ENCODE measurements around the gene CYP4B1. TPM values are rescaled to one million over a fixed set of nuclear protein-coding genes. Genes with fewer than 3 reads are reported as not detected.

CYP4B1 gene
- total RNA-seq, 2 experiments from 2014 or later: not detected

DNA sequence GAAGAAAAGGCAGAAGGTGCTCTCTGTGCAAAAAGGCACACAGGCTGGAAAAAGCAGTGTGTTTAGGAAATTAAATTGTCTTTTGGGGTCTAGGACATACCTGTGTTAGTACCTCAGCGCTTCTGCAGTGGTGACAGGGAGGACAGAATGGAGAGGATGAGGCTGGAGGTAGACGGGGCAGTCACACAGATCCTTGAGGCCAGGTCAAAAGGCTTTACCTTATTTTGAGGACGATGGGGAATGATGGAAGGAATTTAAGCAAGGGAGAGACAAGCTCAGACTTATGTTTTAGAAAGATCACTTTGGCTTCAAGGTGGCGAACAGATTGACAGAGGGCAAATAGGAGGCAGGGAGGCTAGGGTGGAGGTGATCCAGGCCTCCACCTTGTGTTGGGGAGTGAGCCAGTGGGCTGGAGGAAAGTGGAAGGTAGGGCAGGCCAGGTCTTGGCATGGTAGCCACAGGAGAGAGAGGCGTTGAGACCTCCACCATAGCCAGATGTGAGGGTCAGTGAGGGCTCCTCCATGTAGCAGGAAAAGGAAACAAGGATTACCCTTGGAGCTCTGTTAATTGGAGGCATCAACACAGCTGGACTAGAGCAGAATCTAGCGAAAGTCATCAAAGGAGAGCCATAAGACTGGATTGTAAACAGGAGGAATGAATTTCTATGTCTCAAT, 4.2 kb downstream of the CYP4B1 start:
- Mint-ChIP-seq H3K4me3 (no peak overlapping the region), H3K36me3 (ENCODE audit: low read depth) (no peaks in the 10 kb centered on the region), H3K27ac (no peak overlapping the region), H3K4me1 (no peaks in the 10 kb centered on the region), H3K9me3 (no peaks in the 10 kb centered on the region), H3K27me3 (peaks cover 2% of the 10 kb centered on the region)
- CTCF ChIA-PET: no interaction called here
- POLR2A ChIA-PET: no interaction called here
- no peak for DNase-seq

DNA sequence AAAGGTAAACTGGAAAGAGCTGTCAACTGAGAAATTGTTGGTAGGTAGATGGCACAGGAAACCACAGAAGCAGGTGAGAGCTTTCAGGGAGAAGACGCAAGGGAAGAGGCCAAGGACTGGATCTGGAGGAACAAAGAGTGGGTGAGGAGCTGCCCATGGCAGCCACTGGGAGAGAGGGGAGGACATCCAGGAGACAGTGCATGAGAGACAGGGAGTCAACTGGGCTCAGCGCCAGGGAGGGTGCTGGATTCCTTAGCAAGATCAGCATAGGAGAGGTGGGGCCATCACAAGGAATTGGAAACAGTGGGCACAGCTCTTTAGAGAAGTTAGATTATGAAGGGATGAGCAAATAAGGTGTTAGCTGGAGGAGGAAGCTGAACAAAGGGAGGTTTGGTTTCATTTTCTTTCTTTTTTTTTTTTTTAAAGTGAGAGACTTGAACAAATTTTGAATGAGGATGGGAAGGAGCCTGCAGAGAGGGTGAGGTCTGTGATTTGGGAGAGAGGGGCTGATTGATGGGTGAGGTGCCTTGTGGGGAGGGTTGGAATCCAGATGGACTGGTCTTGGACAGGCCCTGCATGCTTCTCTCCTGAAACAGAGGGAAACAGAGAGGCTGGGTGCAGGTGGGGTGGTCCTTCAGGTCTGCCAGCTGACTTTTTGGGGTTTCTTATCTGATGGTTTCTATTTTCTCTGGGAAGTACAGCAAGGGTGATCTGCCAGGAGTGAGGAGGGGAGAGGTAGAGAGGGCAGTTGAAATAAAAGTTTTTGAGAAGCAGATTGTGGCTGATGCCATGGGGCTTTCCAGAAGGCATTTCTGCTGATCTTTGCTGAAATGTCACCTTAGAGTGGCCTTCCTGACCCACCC, 5.4 kb downstream of the CYP4B1 start:
- no peaks in the 10 kb centered on the region for H3K27me3 Mint-ChIP-seq
- ChIA-PET CTCF (no interaction called here), POLR2A (no interaction called here)
- no peaks in the 10 kb centered on the region for H3K9me3 Mint-ChIP-seq
- no peaks in the 10 kb centered on the region for H3K36me3 Mint-ChIP-seq (ENCODE audit: low read depth)
- DNase-seq: no peak
- H3K4me3 Mint-ChIP-seq: no peak overlapping the region
- no peaks in the 10 kb centered on the region for H3K4me1 Mint-ChIP-seq
- no peak overlapping the region for H3K27ac Mint-ChIP-seq

DNA sequence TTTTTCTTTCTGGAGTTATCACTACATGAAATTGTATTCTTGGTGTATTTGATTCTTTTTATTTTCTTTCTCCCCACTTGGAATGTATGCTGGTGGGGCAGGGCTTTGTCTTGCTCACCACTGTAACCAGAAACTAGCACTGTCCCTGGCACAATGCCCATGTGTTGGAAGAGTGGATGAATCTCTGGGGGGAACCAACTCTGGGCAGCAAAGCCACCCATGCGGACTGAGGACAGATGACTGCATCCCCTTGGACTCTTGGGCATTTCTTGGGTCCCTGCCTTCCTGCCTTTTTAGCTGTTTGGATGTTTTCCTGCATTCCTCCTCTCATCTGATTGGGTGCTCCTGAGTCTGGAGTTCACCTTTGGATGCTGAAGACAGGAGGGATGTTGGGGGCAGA, 6.1 kb downstream of the CYP4B1 start:
- ChIA-PET POLR2A (no interaction called here), CTCF (no interaction called here)
- no peaks in the 10 kb centered on the region for H3K27me3 Mint-ChIP-seq
- H3K36me3 Mint-ChIP-seq (ENCODE audit: low read depth): no peaks in the 10 kb centered on the region
- no peaks in the 10 kb centered on the region for H3K4me1 Mint-ChIP-seq
- DNase-seq: no peak
- no peak overlapping the region for H3K4me3 Mint-ChIP-seq
- no peak overlapping the region for H3K27ac Mint-ChIP-seq
- no peaks in the 10 kb centered on the region for H3K9me3 Mint-ChIP-seq

DNA sequence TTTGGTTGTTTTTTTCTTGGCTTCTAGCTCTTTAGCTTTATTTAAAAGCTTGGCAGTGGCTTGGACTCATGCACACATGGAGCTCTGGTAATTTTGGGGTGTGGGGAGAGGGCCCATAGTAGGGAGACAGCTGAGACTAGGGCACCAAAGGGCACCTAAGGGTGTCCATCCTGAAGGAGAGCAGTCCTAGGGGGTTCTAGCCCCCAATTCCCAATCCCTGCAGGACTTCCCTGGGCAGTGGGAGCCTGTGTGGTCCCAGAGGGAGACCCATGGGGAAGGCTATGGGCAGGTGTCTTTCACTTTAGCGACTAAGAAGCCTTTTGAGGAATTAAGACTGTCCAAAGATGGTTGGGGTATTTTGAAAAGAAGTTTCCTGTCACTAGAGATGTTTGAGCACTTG, 6.9 kb downstream of the CYP4B1 start:
- ChIA-PET POLR2A (no interaction called here), CTCF (no interaction called here)
- Mint-ChIP-seq H3K9me3 (no peaks in the 10 kb centered on the region), H3K27ac (no peak overlapping the region), H3K36me3 (ENCODE audit: low read depth) (no peaks in the 10 kb centered on the region), H3K27me3 (no peaks in the 10 kb centered on the region), H3K4me1 (no peaks in the 10 kb centered on the region), H3K4me3 (no peak overlapping the region)
- DNase-seq: no peak

DNA sequence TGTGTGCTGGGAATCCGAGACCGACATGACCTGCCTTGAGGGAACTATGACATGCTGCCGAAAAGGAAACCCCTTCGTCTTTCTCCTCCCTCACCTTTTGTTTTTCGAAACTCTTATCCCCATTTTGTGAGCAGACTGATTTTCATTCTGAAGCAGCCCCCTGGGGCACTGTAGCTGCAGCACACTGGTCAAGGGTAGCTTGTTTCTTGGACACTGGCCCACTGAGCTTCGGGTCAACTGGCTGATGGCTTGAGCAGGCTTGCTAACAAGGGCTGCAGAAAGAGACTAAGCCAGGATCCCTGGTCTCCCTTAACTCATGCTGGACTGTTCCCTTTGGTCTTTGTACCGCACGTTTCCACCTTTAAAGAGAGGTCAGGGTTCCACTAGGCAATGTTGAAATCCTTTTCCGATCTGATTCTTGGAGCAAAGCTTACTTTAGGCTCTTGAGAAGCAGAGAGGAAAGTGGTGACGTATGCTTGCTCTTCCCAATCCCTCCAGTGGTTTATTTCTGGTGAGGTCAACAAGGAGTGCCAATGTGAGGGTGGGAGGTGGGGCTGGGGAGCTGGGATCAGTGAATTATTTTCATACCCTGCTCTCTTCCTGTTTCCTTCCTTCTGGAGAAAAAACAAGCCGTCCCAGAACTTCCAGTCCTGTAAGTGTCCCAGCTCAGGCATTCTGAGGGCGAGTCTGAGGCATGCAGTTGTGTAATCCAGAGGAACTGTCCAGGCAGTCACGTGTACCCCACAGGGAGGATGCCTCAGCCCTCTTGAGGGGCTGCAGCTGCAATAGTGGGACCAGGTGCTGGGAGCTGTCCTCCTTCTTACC, 7.6 kb downstream of the CYP4B1 start:
- no peaks in the 10 kb centered on the region for H3K4me1 Mint-ChIP-seq
- H3K36me3 Mint-ChIP-seq (ENCODE audit: low read depth): no peaks in the 10 kb centered on the region
- H3K4me3 Mint-ChIP-seq: no peak overlapping the region
- no peaks in the 10 kb centered on the region for H3K27me3 Mint-ChIP-seq
- ChIA-PET POLR2A (no interaction called here), CTCF (no interaction called here)
- H3K9me3 Mint-ChIP-seq: no peaks in the 10 kb centered on the region
- H3K27ac Mint-ChIP-seq: no peak overlapping the region
- no peak for DNase-seq

GRCh38 chr1:46807046-46807972, 8.5 kb downstream of the CYP4B1 start:
- no peak overlapping the region for H3K4me3 Mint-ChIP-seq
- ChIA-PET CTCF (no interaction called here), POLR2A (no interaction called here)
- no peak for DNase-seq
- H3K27ac Mint-ChIP-seq: no peak overlapping the region
- H3K27me3 Mint-ChIP-seq: no peaks in the 10 kb centered on the region
- H3K9me3 Mint-ChIP-seq: no peaks in the 10 kb centered on the region
- H3K36me3 Mint-ChIP-seq (ENCODE audit: low read depth): no peaks in the 10 kb centered on the region
- no peaks in the 10 kb centered on the region for H3K4me1 Mint-ChIP-seq

GRCh38 chr1:46809071-46809470, 10.2 kb downstream of the CYP4B1 start:
- DNase-seq: no peak
- no peaks in the 10 kb centered on the region for H3K9me3 Mint-ChIP-seq
- no peaks in the 10 kb centered on the region for H3K4me1 Mint-ChIP-seq
- no peak overlapping the region for H3K4me3 Mint-ChIP-seq
- no peaks in the 10 kb centered on the region for H3K36me3 Mint-ChIP-seq (ENCODE audit: low read depth)
- ChIA-PET POLR2A (no interaction called here), CTCF (no interaction called here)
- no peaks in the 10 kb centered on the region for H3K27me3 Mint-ChIP-seq
- H3K27ac Mint-ChIP-seq: no peak overlapping the region

- ChIA-PET POLR2A (no interaction called here), CTCF (no interaction called here)
- Mint-ChIP-seq H3K9me3 (no peaks in the 10 kb centered on the region), H3K27ac (no peak overlapping the region), H3K27me3 (no peaks in the 10 kb centered on the region), H3K4me1 (no peaks in the 10 kb centered on the region), H3K4me3 (no peak overlapping the region), H3K36me3 (ENCODE audit: low read depth) (no peaks in the 10 kb centered on the region)
- no peak for DNase-seq
Observed at GRCh38 chr1:46809904-46810303, 11.1 kb downstream of the CYP4B1 start.

DNA sequence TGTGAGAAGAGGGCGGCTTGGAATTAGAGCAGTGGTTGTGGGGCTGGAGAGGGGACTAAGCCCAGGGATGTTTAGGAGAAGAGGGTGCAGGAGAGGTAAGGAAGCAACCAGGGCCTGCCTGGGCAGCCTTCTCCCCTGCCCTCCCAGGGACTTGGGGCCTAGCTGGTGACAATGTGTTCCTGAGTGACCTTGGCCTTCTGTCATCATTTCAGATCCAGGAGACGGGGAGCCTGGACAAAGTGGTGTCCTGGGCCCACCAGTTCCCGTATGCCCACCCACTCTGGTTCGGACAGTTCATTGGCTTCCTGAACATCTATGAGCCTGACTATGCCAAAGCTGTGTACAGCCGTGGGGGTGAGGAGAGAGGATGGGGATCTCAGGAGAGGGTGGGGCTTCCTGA, 11.8 kb downstream of the CYP4B1 start:
- Mint-ChIP-seq H3K27ac (no peak overlapping the region), H3K36me3 (ENCODE audit: low read depth) (no peaks in the 10 kb centered on the region), H3K4me1 (no peaks in the 10 kb centered on the region), H3K9me3 (no peaks in the 10 kb centered on the region), H3K27me3 (no peaks in the 10 kb centered on the region), H3K4me3 (no peak overlapping the region)
- POLR2A ChIA-PET: no interaction called here
- CTCF ChIA-PET: no interaction called here
- DNase-seq: no peak

DNA sequence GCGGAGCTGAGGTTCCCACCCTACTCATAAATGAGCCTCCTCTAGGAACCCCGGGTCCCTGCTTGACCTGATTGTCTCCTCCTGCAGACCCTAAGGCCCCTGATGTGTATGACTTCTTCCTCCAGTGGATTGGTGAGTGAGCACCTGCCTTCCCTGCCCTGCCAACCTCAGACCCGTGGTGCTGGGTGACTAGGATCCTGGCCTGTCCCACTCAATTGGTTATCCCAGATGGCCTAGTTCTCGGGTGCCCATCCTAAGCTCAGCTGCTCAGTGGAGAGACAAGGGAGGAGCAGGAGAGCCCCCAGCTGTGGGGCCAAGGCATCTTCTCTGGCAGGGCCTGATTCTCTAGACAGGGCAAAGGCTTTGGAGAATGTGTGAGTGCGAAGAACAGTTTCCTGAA, 12.2 kb downstream of the CYP4B1 start:
- no peaks in the 10 kb centered on the region for H3K36me3 Mint-ChIP-seq (ENCODE audit: low read depth)
- H3K27me3 Mint-ChIP-seq: no peaks in the 10 kb centered on the region
- H3K4me1 Mint-ChIP-seq: no peaks in the 10 kb centered on the region
- ChIA-PET POLR2A (no interaction called here), CTCF (no interaction called here)
- DNase-seq: no peak
- no peaks in the 10 kb centered on the region for H3K9me3 Mint-ChIP-seq
- H3K27ac Mint-ChIP-seq: no peak overlapping the region
- no peak overlapping the region for H3K4me3 Mint-ChIP-seq

DNA sequence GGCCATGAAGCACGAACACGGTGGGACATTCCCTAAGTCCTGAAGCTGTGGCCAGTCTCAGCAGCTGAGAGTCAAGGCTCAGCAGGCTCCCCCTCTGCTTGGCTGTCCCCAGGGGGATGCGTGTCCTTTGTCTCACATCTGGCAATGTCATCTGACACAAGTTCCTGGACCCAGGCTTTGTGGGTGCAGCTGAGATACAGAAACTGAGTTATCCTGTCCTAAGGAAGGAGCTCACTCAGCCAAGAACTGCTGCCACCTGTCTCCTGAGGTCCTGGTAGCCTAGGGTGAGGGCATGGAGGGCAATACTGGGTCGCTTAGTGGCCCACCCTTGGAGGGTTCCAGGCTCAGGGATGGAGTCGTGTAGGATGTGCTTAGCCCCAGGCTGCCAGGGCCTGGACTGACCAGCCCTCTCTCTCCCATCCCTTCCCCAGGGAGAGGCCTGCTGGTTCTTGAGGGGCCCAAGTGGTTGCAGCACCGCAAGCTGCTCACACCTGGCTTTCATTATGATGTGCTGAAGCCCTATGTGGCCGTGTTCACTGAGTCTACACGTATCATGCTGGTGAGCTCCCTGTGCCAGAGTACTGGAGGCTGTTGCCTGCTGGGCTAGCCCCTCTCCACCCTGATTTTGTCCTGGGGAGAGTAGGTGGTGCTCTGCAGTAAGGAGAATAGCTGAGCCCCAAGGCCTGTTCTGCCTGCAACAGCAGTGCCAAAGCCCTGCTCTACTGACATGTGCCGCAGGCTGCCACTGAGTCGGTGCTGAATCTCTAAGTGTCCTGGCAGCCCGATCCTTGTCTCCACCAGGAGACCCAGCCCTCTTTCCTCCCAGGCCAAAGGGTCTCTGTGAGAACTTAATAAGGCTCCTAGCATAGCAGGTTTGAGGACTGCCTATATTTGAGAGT, 13.5 kb downstream of the CYP4B1 start:
- no peaks in the 10 kb centered on the region for H3K4me1 Mint-ChIP-seq
- no peak overlapping the region for H3K4me3 Mint-ChIP-seq
- no peaks in the 10 kb centered on the region for H3K27me3 Mint-ChIP-seq
- H3K27ac Mint-ChIP-seq: no peak overlapping the region
- ChIA-PET CTCF (no interaction called here), POLR2A (interaction anchor here (1.1 kb wide), 1 partner anchor 625 kb away, joined by 3 read pairs; the partner anchor contains the start of gene FOXD2)
- no peaks in the 10 kb centered on the region for H3K9me3 Mint-ChIP-seq
- no peaks in the 10 kb centered on the region for H3K36me3 Mint-ChIP-seq (ENCODE audit: low read depth)
- DNase-seq: no peak
